CD14-positive monocyte (primary cell): ENCODE data around the gene TNKS1BP1. TPM values are rescaled to one million over a fixed set of nuclear protein-coding genes. Genes with fewer than 3 reads are reported as not detected.

ENCODE experiments used
- DNase-seq, 3 donors: peaks; one replicate each; pipeline ENCODE4 v3.0.0-alpha.2; 2011 to 2022
- H2AFZ ChIP-seq: 2 replicates; pipeline ENCODE4 v1.6.0; 2012; ENCODE audit warnings: mild to moderate bottlenecking, low read depth, low read length, inconsistent platforms; ENCODE audit not compliant: insufficient read depth, poor library complexity, severe bottlenecking
- H3K27ac ChIP-seq, 2 donors: 1 replicate in 1 of 2; 2 replicates in 1 of 2; pipeline ENCODE4 v1.5.1; 2012 to 2013; ENCODE audit warnings: low read length in 2 of 2, control low read depth in 1 of 2, inconsistent platforms in 1 of 2, low read depth in 1 of 2, mild to moderate bottlenecking in 1 of 2
- H3K27me3 ChIP-seq, 2 donors: one replicate each; pipeline versions ENCODE4 v1.6.0 to v1.6.1; 2011 to 2013; ENCODE audit warnings: low read length in 2 of 2; ENCODE audit not compliant: control insufficient read depth in 2 of 2, insufficient read depth in 2 of 2
- H3K36me3 ChIP-seq, 2 donors: replicated peaks in 1 of 2; 1 replicate in 1 of 2; 2 replicates in 1 of 2; pipeline versions ENCODE4 v1.5.1 to v1.6.1; 2012 to 2013; ENCODE audit warnings: low read length in 2 of 2, control low read depth in 1 of 2, inconsistent platforms in 1 of 2, mild to moderate bottlenecking in 1 of 2; ENCODE audit not compliant: insufficient read depth in 2 of 2, control insufficient read depth in 1 of 2
- H3K4me1 ChIP-seq, 2 donors: 1 replicate in 1 of 2; 2 replicates in 1 of 2; pipeline versions ENCODE4 v1.5.1 to v1.6.1; 2012 to 2013; ENCODE audit warnings: low read length in 2 of 2, control low read depth in 1 of 2, inconsistent platforms in 1 of 2, mild to moderate bottlenecking in 1 of 2, moderate library complexity in 1 of 2; ENCODE audit not compliant: insufficient read depth in 2 of 2, control insufficient read depth in 1 of 2
- H3K4me2 ChIP-seq: replicated peaks from 2 replicates; pipeline ENCODE3; 2012; ENCODE audit warnings: low read length, moderate library complexity, mild to moderate bottlenecking; ENCODE audit not compliant: poor library complexity, severe bottlenecking; ENCODE audit errors: extremely low read depth
- H3K4me3 ChIP-seq, 3 experiments: fragments of 200-600 bp in 1 of 3; sonication (generic) in 1 of 3; replicated peaks in 1 of 3; 1 replicate in 2 of 3; 2 replicates in 1 of 3; pipeline ENCODE4 v1.5.1; 2011 to 2013; ENCODE audit warnings: low read length in 3 of 3, mild to moderate bottlenecking in 3 of 3, control low read depth in 2 of 3, low read depth in 2 of 3, inconsistent platforms in 1 of 3, moderate library complexity in 1 of 3
- H3K79me2 ChIP-seq: 2 replicates; pipeline ENCODE4 v1.6.0; 2012; ENCODE audit warnings: mild to moderate bottlenecking, control low read depth, inconsistent platforms, low read length, moderate library complexity; ENCODE audit not compliant: insufficient read depth
- H3K9ac ChIP-seq: 2 replicates; pipeline ENCODE4 v1.6.0; 2017; ENCODE audit warnings: low read length, mild to moderate bottlenecking; ENCODE audit not compliant: insufficient read depth, poor library complexity, severe bottlenecking
- H3K9me3 ChIP-seq, 2 donors: replicated peaks in 1 of 2; 1 replicate in 1 of 2; 2 replicates in 1 of 2; pipeline versions ENCODE4 v1.5.1 to v1.6.1; 2012 to 2013; ENCODE audit warnings: low read length in 2 of 2, control low read depth in 1 of 2; ENCODE audit not compliant: control insufficient read depth in 1 of 2, insufficient read depth in 1 of 2
- H4K20me1 ChIP-seq: 2 replicates; pipeline ENCODE4 v1.6.0; 2012; ENCODE audit warnings: mild to moderate bottlenecking, low read length, control low read depth, moderate library complexity; ENCODE audit not compliant: insufficient read depth
- H3K27ac Mint-ChIP-seq, 7 donors: one replicate each; pipeline ENCODE4 v1.8.0; 2020; ENCODE audit warnings: mild to moderate bottlenecking in 7 of 7, mixed read lengths in 7 of 7, moderate library complexity in 6 of 7, inconsistent platforms in 2 of 7
- H3K27me3 Mint-ChIP-seq, 3 donors: one replicate each; pipeline ENCODE4 v1.8.0; 2021 to 2022; ENCODE audit warnings: low read depth in 3 of 3, mild to moderate bottlenecking in 3 of 3, mixed read lengths in 3 of 3, moderate library complexity in 3 of 3, inconsistent platforms in 1 of 3
- H3K36me3 Mint-ChIP-seq, 2 donors: one replicate each; pipeline ENCODE4 v1.8.0; 2020; ENCODE audit warnings: mixed read lengths in 2 of 2, inconsistent platforms in 1 of 2, mild to moderate bottlenecking in 1 of 2
- H3K4me1 Mint-ChIP-seq: one replicate; pipeline ENCODE4 v1.8.0; 2020; ENCODE audit warnings: mild to moderate bottlenecking, mixed read lengths
- H3K4me3 Mint-ChIP-seq, 2 donors: one replicate each; pipeline ENCODE4 v1.8.0; 2020; ENCODE audit warnings: mild to moderate bottlenecking in 2 of 2, mixed read lengths in 2 of 2, moderate library complexity in 1 of 2
- H3K9me3 Mint-ChIP-seq, 7 donors: one replicate each; pipeline ENCODE4 v1.8.0; 2020 to 2022; ENCODE audit warnings: mixed read lengths in 7 of 7, mild to moderate bottlenecking in 6 of 7, moderate library complexity in 6 of 7, inconsistent platforms in 2 of 7
- CTCF ChIP-seq: fragments of 200-600 bp; IDR thresholded peaks from one replicate; pipeline ENCODE4 v1.8.0; 2022; ENCODE audit warnings: antibody characterized with exemption, mild to moderate bottlenecking
- WGBS: methylation state at CpG from one replicate; pipeline ENCODE4 v1.1.5; 2013; ENCODE audit warnings: missing lambda C conversion rate; ENCODE audit not compliant: insufficient coverage; 5-methylcytosine and 5-hydroxymethylcytosine counted together
- intact Hi-C, 2 donors: fragments of 100-400 bp; cut with micrococcal nuclease; formaldehyde crosslinking; loops; one replicate each; pipeline versions ENCODE4 v1.15.0 to v1.15.1; 2023
- polyA plus RNA-seq, 3 donors: library from polyadenylated mRNA; depleted of rRNA in 1 of 3; unstranded in 2 of 3; stranded (reverse) in 1 of 3; fragments of 300-500 nt in 2 of 3; fragments of >200 nt in 1 of 3; fragmentation: Illumina TruSeq in 2 of 3; gene quantifications; 1 replicate in 2 of 3; 2 replicates in 1 of 3; pipeline ENCODE4 v1.2.3, GENCODE V29; 2012 to 2021

The TNKS1BP1 gene
- polyA plus RNA-seq, 3 donors = 0.29 to 1.2 (median 0.50) TPM

GRCh38 chr11:57311109-57311936, 13.4 kb downstream of the TNKS1BP1 start:
- WGBS = under 1% methylated on average over 26 of the region's 31 CpGs
- Histone ChIP-seq H3K4me2 (peak overlapping the region; percentile 74), H3K79me2 (no peaks in the 10 kb centered on the region), H3K9me3 (no peaks in the 10 kb centered on the region), H3K36me3 (no peaks in the 10 kb centered on the region), H3K9ac (peak overlapping the region; percentile 38), H3K27me3 (no peaks in the 10 kb centered on the region), H3K27ac (no peak overlapping the region), H2AFZ (peak overlapping the region; percentile 64), H3K4me1 (peaks cover 19 to 27% of the 10 kb centered on the region in 2 donors), H4K20me1 (no peaks in the 10 kb centered on the region), H3K4me3 (peak overlapping the region in 1 of 3 experiments; percentile 66)
- peak overlapping the region in 3 of 7 donors; percentile 8 to 21 (median 16) for H3K27ac Mint-ChIP-seq
- H3K4me3 Mint-ChIP-seq = peak overlapping the region; percentile 45 to 68
- H3K4me1 Mint-ChIP-seq = peaks cover 30% of the 10 kb centered on the region
- intact Hi-C loops = no loop called here
- no peak for TF ChIP-seq CTCF
- peaks cover 0 to 2% of the 10 kb centered on the region in 2 donors for H3K36me3 Mint-ChIP-seq
- peaks cover 4 to 10% (median 8%) of the 10 kb centered on the region in 3 donors for H3K27me3 Mint-ChIP-seq
- peak; percentile 41 to 81 (median 58) for DNase-seq
- no peaks in the 10 kb centered on the region for H3K9me3 Mint-ChIP-seq

GRCh38 chr11:57310630-57311086, 14.1 kb downstream of the TNKS1BP1 start:
- peak overlapping the region in 2 of 7 donors; percentile 16 to 21 for H3K27ac Mint-ChIP-seq
- H3K9ac ChIP-seq = peak overlapping the region; percentile 38

More at GRCh38 chr11:57310630-57311086, 14.1 kb downstream of the TNKS1BP1 start:
- no peaks in the 10 kb centered on the region for H3K9me3 ChIP-seq
- Mint-ChIP-seq H3K4me1 (peaks cover 30% of the 10 kb centered on the region), H3K4me3 (peak overlapping the region; percentile 45 to 68), H3K27me3 (peaks cover 4 to 10% (median 8%) of the 10 kb centered on the region in 3 donors), H3K9me3 (no peaks in the 10 kb centered on the region), H3K36me3 (peaks cover 0 to 2% of the 10 kb centered on the region in 2 donors)
- no peak overlapping the region for H3K27ac ChIP-seq
- peaks cover 19 to 26% of the 10 kb centered on the region in 2 donors for H3K4me1 ChIP-seq
- H3K4me2 ChIP-seq = peak overlapping the region; percentile 74
- intact Hi-C loops = no loop called here
- no peak for TF ChIP-seq CTCF
- 71% methylated on average over 4 of the region's 6 CpGs for WGBS
- H3K79me2 ChIP-seq = no peaks in the 10 kb centered on the region
- peak overlapping the region; percentile 64 for H2AFZ ChIP-seq
- no peak for DNase-seq
- no peaks in the 10 kb centered on the region for H3K36me3 ChIP-seq
- H3K4me3 ChIP-seq = peak overlapping the region in 1 of 3 experiments; percentile 66
- H3K27me3 ChIP-seq = no peaks in the 10 kb centered on the region
- no peaks in the 10 kb centered on the region for H4K20me1 ChIP-seq
